NOMO-1 treated with dmso at 0.1 percent for 144 hours (cell line): ENCODE data around the gene C10orf67.
"Not testable (repeated sequence)": the region's sequence is repeated elsewhere in the genome, so short reads cannot be mapped to it uniquely, and the experiment has no call there.

ENCODE experiments used
- DNase-seq: peaks from one replicate; lab custom pipeline; 2025; ENCODE audit not compliant: unreplicated experiment; lab: John Stamatoyannopoulos, UW

Gene C10orf67

GRCh38 chr10:23280419-23281043 lies 64.1 kb downstream of the C10orf67 start:
- no peak for DNase-seq

- no peak for DNase-seq
These were observed 69.2 kb downstream of the C10orf67 start for GRCh38 chr10:23275355-23275754.

- not testable (repeated sequence) for DNase-seq
These were observed 70.4 kb downstream of the C10orf67 start for GRCh38 chr10:23274179-23274578.

DNA sequence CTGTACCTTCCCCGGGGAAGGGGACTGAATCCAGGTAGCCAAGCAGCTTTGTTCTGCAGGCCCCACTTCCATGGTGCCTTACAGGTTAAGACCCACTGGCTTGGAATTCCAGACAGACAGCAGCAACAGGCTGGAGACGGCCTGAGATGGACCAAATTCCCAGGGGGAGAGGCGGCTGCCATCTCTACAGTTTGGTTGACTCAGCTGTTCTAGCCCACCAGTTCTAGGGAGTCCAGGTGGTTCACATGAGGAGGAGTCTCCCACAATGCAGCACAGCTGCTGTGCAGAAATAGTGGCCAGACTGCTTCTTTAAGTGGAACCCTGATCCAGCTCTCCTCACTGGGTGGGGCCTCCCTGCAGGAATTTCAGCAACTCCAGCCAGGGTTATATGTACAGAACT lies 74.1 kb downstream of the C10orf67 start:
- DNase-seq, result no peak

- DNase-seq, result no peak
These were observed 81.0 kb downstream of the C10orf67 start for GRCh38 chr10:23263441-23264164.

DNA sequence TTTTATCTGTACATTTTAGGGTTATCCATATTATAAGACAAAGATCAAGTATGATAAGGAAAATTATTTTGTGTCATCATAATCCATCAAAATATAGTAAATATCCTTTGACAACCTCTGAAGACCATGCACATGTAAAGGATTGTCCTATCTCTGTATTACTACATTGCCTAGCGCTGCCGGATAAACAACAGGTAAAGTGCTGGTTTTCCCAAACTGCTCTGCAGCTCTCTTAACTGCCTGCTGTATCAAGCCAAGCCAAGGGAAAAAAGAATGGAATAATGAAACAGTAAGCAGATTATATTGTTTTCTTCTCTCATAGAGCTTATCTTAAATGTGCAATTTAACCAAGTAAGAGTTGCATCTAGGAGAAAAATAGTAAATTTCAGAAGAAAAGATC lies 81.7 kb downstream of the C10orf67 start:
- DNase-seq, result no peak

- no peak for DNase-seq
These were observed 86.1 kb downstream of the C10orf67 start for GRCh38 chr10:23258516-23258915.

GRCh38 chr10:23253780-23254179 lies 90.8 kb downstream of the C10orf67 start:
- DNase-seq, result no peak

- DNase-seq, result not testable (repeated sequence)
These were observed 91.7 kb downstream of the C10orf67 start for GRCh38 chr10:23252859-23253258.

DNA sequence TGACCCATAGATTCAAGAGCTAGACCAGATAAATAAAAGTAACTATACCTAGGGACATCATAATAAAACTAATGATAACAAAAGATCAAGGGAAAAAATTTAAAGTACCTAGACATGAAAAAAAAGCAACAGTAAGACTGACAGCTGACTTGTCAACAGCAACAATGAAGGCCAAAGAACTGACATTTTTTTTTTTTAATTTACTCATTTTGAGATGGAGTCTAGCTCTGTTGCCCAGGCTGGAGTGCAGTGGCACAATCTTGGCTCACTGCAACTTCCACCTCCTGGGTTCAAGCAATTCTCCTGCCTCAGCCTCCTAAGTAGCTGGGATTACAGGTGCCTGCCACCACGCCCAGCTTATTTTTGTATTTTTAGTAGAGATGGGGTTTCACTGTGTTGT lies 102.8 kb downstream of the C10orf67 start:
- DNase-seq, result not testable (repeated sequence)

- no peak for DNase-seq
These were observed 106.6 kb downstream of the C10orf67 start for GRCh38 chr10:23238015-23238414.

DNA sequence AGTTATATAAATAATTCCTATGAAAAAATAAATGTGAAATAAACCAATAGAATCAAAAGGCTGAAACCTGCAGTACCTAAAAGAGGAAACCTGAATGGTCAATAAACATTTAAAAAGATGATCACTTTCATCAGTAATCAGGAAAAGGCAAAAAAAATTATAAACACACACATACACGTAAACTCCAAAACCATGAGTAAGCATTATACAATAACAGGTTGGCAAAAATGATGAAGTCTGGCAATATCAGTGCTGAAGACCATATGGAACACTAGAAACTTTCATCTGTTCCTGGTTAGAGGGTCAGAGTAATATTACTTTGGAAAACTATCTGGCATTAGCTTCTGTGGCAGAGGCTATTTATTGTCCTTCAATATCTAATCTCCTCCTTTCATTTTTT lies 114.0 kb downstream of the C10orf67 start:
- DNase-seq, result no peak

GRCh38 chr10:23217471-23217870 lies 127.1 kb downstream of the C10orf67 start:
- no peak for DNase-seq

GRCh38 chr10:23205972-23206642 lies 138.5 kb downstream of the C10orf67 start:
- DNase-seq, result no peak

DNA sequence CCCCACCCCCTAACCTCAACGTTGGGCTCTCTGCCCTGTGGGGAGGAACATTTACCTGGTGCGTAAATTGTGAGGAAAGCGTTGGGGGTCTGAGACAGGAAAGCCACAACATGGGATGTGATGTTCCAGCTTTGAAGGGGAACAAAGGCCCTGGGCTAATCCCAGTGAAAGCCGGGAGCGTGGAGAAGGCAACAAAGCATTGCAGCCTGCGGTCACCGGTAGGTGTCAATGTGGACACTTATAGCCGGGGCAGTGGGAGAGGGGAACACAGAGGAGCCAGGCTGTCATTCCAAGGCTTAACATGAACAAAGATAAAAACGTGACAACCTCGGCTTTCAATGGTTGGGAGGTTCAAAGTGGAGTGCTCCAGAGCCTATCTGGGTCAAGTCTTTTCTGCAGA lies 139.8 kb downstream of the C10orf67 start:
- DNase-seq, result no peak

- no peak for DNase-seq
These were observed 140.9 kb downstream of the C10orf67 start for GRCh38 chr10:23203369-23204325.

DNA sequence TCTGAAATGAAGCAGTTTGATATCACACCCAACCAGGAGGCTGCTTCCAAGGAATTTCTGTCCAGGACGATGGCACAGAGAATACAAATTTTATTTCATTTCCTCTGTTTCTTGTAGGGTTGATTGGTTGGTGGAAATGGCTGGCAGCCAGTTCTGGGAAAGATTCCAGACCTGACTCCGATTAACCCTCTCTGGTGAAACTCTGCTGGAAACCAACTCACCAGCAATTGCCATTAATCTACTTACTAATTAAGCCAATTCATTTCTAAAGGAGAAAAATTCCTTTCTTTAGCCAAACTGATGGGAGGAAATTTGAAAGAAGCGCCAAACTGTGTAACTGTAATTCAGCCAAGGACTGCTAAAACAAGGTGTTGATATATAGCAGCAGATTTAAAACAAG lies 141.8 kb downstream of the C10orf67 start:
- no peak for DNase-seq

DNA sequence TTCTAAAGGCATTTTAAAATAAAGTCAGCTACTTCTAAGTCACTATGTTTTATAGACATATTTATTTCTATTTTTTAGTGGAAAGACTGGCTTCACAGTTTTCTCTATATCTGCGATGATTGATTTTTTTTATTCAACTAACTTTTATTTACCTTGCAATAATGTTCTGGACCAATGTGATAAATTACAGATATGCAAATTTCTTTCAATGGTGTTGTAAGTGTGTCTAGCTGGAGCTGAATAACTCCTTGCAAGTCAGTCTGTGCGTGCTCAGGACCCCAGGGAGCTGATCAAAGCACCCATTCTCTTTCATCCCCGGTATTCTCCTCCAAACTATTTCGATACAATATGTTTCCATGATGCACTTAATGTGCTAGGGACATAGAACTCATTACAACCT lies 142.8 kb downstream of the C10orf67 start:
- DNase-seq, result no peak

DNA sequence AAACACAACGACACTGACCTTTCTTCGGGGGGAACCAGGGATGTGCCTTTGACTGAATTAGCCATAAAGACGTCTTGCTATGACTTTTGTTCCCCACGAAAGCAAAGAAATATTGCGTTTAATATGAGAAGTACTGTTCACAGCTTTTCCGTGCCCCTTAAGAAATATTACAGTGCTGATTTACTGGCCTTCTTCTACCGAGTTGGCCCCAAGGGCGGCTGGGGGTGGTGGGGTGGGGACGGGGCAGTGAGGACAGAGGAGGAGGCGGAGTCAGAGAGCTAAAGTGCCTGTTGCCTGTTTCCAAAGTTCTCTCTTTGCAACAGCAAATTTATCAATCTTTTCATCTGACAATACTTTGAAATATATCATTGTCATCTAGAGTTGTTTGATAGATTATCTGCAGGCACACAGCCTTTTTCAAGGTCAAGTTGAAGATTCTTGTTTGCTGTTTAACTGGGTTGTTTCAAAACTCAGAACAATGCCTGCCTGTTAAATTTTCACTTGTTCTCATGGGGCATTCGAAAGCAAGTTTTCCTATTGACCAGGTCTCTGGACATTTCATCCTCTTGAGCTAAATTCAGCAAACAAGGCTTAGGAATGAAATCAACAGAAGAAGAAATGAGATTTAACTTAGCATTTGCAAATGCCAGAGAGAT lies 143.5 kb downstream of the C10orf67 start:
- DNase-seq, result no peak

- no peak for DNase-seq
These were observed 144.0 kb downstream of the C10orf67 start for GRCh38 chr10:23200586-23200985.
